OCI-M2 (cell line): Measurements from ENCODE around the gene ERVMER34-1.

Experiments
- DNase-seq: peaks from one replicate; lab custom pipeline; 2025; ENCODE audit not compliant: unreplicated experiment; lab: John Stamatoyannopoulos, UW

Gene ERVMER34-1

DNA sequence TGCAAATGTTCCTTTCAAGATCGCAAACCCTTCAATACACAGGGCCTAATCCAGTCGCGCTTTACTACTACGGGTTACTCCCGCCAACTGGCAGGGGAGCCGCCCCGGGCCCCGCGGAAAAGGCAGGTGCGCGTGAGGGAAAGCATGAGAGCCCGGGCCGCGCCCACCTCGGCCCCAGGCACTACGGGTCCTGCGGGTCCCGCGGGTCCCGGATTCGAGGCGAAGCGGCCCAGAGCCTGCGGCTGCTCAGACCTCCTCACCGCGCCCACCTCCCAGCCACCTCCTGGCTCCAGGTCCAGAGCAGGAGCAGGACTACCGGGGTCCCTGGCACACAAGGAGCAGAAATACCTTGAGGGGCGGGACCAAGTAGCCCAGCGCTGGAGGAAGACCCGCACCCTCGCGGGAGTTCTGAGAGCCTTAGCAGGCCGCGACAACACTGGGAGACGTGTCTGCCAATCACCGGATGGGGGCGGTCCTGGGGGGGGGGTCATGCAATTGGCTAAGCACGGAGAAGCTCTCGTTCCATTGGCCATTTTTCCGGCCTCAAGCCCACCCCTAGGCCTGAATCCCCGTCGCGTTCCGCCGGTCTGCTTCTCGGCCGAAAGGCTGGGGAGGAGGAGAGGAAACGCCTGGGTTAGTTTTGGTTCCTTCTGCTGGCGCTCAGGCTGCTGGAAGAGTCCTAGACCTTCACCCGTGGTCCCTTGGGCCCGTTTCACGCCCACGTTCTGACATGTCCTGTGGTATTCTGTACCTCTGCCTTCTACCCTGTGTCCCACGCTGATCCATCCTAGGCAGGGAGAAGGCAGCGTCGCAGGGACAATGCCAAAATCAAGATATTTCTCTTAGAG lies 29.0 kb downstream of the ERVMER34-1 start:
- peak; percentile 82 for DNase-seq

DNA sequence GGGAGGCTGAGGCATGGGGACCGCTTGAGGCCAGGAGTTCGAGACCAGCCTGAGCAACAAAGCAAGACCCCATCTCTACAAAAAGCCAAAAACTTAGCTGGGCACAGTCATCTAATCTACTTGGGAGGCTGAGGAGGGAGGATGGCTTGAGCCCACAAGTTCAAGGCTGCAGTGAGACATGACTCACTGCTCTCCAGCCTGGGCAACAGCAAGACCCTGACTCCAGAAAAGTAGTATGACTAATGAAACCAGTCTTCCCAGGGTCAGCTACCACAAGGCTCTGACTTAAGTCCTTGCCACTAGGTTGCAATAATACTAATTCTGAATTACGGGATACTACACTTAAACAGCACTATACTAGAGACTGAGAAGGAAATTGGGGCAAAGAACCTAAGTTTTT lies 33.1 kb downstream of the ERVMER34-1 start:
- no peak for DNase-seq

DNA sequence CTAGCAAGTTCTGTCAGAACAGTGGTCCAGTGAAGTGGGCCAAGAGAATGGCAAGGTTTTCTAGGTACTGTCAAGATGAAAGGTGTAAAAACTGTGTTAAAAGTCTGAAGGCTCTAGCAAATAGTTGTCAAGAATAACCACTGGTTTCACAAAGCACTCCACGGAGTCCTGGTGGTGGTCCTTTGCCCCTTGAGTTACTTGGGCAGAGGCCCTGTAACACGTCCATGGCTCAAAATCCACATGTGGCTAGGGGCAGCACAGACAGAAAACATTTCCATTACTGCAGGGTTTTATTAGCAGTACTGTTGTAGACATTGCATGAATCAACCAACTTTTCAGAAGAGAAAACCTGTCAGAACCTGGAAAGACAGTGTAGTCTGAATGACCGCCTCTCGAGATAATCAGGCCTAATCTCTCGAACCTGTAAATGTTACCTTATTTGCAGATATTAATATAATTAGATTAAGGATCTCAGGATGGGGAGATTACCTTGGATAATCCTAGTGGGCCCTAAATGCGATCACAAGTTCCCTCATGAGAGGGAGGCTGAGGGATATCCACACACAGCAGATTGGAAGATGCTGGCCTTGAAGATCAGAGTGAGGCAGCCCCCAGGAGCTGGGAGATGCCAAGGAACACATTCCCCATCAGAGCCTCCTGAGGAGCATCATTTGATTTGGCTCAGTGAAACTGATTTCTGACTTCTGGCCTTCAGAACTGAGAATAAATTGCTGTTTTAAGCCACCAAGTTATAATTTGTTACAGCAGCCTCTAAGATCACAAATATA lies 34.7 kb downstream of the ERVMER34-1 start:
- no peak for DNase-seq

DNA sequence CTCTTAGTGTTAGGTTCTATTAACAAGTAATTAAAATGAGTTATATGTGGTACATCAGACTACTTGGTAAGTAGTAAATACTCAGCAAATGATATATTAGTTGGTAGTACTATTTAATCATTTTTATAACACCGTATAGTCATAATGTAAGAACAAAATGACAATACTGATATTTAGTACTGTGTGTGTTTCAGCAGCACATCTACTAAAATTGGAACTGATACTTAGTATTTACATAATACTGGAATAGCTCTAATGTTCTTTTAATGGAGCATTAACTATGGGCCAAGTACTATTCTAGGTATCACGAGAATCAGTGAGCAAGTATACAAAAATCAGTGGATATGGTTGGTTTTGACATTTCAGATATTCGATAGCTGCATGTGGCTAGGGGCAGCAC lies 35.3 kb downstream of the ERVMER34-1 start:
- DNase-seq: no peak

DNA sequence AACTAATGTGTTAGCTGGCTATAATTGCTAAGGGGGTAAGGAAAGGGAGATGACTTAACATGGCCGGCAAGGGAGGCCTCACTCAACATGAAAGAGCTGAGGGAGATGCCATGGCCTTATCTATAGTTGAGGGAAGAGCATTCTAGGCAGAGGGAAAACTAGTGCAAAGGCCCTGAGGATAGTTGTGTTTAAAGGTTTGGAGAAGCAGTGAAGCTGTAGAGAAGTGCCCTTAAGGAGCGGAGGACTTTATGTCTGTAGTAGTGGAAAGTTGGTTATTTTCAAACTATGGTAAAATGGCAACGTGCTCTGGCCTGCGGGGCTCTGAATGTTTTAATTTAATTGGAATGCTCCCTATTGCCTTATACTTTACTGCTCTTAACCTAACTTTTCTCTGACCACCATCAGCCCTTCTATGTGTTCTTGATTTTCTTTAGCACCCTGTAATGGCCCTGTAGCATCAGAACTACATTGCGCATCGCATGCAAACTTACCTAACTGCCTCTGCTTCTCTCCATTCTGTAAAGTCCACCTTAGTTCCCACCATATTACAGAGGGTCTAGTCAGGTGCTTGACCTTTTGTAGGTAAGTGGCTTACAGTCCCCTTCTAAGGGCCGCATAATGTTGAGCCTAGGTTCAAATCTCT lies 35.8 kb downstream of the ERVMER34-1 start:
- no peak for DNase-seq

DNA sequence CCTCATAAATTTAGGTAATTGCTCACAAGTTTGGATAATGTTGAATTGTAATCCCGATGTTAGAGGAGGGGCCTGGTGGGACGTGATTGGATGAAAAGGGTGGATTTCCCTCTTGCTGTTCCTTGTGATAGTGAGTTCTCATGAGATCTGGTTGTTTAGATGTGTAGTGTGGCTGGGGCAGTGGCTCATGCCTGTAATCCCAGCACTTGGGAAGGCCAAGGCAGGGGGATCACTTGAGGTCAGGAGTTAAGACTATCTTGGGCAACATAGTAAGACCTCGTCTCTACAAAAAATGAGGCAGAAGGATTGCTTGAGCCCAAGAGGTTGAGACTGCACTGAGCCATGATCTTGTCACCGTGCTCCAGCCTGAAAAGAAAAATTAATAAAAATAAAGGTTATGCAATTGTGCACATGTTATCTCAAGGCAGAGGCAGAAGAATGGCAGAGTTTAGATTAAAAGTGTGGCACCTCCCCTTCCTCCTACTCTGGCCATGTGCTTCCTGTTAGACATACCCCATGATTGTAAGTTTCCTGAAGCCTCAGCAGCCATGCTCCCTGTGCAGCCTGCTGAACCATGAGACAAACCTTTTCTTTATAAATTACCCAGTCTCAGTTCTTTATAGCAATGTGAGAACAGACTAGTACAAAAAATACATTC lies 36.5 kb downstream of the ERVMER34-1 start:
- DNase-seq: no peak

DNA sequence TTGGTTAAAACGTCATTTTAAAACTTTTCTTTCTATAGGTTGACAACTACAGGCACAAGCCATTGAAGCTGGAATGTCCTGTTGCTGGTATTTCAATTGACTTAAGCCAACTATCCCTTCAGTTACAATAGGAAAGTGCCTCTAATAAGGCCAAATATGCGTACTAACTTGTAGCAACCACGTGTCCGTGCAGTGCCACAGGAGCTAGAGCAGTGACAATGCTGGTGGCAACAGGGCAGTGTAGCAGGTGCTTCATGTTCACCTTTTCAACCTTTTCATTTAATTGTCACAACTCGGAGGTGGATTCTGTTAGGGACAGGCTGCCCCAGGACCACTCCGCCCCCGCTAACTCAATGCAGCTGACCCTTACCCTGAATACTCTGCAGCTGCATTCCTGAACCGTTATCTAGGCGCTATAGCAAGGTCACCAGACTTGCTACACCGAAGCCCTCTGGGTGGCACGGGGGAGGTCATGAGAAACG lies 37.7 kb downstream of the ERVMER34-1 start:
- DNase-seq: no peak

DNA sequence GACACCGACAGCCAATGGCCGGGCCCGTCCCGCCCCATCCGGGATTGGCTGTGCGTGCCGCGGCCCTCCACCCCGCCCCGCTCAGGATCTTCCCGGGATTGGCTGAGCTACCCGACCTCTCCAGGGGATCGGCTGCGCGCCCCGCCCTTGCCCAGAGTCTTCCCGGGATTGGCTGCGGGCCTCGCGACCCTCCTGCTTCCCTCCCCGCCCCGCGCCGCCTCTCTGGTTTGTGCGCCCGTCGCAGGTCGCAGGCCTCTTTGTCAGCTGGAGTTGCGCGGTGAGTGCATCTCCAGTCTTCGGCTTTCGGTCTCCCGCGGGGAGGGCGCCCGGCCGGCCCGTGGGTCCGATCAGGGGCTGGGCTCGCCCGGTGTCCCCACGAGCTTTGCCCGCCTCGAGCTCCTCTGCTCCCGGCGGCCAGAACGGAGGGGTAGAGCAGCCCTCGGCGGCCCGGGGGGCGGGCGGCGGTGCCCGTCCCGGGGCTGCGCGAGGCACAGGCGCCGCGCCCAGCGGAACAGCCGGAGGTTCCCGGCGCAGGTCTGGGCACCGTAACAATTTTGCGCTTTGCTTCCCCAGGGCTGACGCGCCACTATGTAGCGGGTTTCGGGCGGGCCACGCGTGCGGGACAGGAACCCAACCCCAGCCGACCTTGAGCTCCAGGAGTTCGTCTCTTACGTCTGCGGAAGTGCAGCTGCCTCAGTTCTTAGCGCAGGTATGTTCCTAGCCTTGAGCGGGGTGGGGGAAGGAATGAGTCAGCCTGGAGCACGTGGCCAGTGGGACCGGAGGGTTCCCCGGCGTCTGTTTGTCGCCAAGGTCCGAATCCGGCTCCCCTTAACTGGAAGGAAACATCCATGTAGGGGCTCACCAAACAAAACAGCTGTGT lies 38.7 kb downstream of the ERVMER34-1 start:
- peak; percentile 58 for DNase-seq

DNA sequence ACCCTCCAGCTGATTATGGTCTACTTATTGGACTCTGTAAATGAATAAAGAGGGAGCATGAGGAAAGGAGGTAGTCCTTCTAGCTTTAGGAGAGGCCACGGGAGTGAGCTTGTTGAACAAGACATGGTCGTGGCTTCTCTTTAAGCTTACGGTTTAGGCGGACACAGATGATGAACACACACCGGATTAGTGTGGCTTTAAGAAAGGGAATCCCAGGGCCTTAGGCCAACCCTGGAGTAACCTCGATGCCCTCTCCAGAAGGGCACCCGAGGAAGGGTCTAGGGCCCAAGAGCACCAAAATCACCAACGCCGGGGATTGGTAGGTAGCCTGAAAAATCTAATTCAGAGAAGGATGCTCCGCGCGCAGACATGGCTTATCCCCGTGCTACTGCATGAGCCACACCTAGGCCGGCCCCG lies 39.4 kb downstream of the ERVMER34-1 start:
- DNase-seq: no peak

DNA sequence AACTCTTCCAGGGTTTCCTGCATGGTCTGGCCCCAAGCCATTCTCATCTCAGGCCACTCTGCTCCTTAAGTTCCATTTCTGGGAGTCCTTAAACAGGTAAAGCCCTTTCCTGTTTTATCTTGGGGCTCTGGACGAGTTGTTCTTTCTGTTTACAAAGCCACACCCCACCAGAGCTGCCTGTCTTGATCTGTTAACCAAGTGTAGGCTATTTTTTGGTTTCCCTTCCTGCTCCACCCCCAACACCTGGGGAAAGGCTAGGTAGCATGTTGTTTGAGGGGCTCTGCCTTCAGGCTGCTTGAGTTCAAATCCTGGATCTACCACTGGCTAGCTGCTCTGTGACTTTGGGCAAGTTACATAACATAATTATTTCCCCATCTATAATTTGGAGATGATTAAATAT lies 40.0 kb downstream of the ERVMER34-1 start:
- no peak for DNase-seq

DNA sequence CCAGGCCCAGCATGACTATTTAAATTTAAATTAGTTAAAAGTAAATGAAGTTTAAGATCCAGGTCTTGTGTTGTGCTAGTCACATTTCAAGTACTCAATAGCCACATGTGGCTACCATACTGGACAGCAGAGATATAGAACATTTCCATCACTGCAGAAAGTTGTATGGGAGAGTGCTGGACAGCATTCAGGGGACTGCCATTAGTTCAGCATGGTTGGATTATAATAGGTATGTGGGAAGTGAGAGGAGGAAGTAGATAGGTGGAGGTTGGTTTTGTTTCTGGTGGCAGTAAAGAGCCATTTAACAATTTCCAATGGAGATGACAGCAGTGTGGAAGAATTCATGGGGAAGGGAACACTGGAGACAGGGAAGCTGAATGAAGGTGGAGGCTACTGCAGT lies 42.1 kb downstream of the ERVMER34-1 start:
- no peak for DNase-seq

DNA sequence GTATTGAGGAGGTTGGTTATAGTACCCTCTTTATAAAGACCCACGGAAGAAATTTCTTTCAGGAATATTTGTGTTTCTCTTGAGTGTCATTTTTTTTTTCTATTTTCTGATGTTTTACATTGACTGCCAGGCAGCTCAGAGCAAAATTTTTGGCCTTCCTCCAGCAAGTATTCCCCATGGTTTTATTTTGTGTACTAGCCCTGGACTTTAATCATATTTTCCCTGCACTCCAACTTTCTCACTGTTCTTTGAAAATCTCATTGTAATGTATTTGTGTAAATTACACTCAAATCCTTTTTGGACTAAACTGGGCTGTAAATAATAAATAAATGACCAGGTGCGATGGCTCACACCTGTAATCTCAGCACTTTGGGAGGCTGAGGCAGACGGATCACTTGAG lies 46.6 kb downstream of the ERVMER34-1 start:
- no peak for DNase-seq

DNA sequence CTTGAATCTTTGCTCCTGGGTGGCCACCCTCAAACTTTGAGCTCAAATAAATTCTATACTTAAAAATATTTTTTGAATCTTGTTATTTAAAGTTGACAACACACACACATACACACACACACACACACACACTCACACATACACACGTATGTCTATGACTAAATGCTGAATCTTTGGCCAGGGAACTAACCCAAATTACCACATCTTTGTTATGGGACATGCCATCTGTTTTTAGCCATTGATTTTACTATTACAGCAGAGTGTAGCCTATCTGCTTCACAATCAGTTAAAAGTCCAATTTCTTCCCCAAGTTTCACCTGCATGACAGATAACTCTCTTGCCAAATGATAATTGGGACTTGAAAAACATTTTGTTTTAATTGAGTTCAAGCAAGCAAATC lies 47.1 kb downstream of the ERVMER34-1 start:
- DNase-seq: no peak

DNA sequence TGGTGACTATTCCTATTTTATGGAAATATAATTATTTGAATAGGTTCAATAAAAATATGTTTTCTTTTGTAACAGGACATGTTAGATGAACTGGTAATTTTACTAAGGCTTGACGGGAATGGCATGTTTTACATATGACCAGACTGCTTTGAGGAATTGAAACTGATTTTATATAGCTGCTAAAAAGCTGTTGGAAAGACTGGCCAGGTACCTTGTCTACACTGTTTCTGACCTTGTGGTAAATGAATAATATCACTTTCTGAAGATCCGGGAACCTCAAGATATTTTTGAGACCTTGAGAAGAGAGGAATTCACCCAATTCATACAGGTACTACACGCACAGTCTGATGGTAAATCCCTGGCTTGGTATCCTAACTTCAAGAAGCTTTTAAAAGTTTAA lies 50.0 kb downstream of the ERVMER34-1 start:
- no peak for DNase-seq

DNA sequence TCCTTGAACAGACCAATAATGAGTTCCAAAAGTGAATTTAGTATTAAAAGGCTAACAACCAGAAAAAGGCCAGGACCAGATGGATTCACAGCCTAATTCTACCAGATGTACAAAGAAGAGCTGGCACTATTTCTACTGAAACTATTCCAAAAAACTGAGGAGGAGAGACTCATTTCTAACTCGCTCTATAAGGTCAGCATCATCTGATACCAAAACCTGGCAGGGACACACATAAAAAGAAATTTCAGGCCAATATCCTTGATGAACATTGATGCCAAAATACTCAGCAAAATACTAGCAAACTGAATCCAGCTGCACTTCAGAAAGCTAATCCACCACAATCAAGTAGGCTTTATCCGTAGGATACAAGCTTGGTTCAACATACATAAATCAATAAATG lies 56.3 kb downstream of the ERVMER34-1 start:
- DNase-seq: no peak

DNA sequence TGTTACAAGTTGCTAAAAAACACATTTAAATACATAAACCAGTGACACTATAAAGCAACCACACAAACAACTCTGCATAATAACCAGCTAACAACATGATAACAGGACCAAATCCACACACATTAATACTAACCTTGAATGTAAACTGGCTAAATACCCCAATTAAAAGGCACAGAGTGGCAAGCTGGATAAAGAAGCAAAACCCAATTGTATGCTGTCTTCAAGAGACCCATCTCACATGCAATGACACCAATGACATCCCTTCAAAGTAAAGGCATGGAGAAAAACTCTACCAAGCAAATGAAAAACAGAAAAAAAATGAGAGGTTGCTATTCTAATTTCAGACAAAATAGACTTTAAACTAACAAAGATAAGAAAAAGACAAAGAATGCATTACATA lies 57.7 kb downstream of the ERVMER34-1 start:
- no peak for DNase-seq
